Caco-2 (cell line): ENCODE data around the gene UTP15. TPM values are rescaled to one million over a fixed set of nuclear protein-coding genes. Genes with fewer than 3 reads are reported as not detected.

Experiments used
- BruUV-seq: library from RNA; stranded (reverse); fragments of 400-500 nt; replicated peaks from 2 replicates; lab custom pipeline; 2021; lab: Mats Ljungman, UMichigan
- CTCF ChIA-PET: fragments of 300-600 bp; sonication (Branson Sonifier 250); formaldehyde crosslinking; loops from one replicate; lab custom pipeline; 2022; ENCODE audit warnings: antibody characterized with exemption; lab: Charles Lee
- POLR2A ChIA-PET: fragments of 300-600 bp; sonication (Branson Sonifier 250); formaldehyde crosslinking; loops from one replicate; lab custom pipeline; 2022; ENCODE audit warnings: antibody characterized with exemption; lab: Charles Lee
- DNase-seq, 2 experiments: peaks; one replicate each; pipeline versions ENCODE4 v3.0.0 to v3.0.0-alpha.2; 2020 to 2022
- H3K27me3 ChIP-seq: replicated peaks from 2 replicates; pipeline ENCODE4 v1.6.0; 2011; ENCODE audit warnings: low read length; ENCODE audit not compliant: control insufficient read depth, insufficient read depth
- H3K36me3 ChIP-seq: 2 replicates; pipeline ENCODE4 v1.5.1; 2011; ENCODE audit warnings: low read length; ENCODE audit not compliant: control insufficient read depth, insufficient read depth
- H3K4me1 ChIP-seq: fragments of 250-450 bp; sonication (Bioruptor Pico); 2 replicates; pipeline ENCODE4 v1.5.1; 2020; ENCODE audit warnings: mild to moderate bottlenecking
- H3K4me3 ChIP-seq: 2 replicates; pipeline ENCODE4 v1.5.1; 2011; ENCODE audit warnings: low read depth, mild to moderate bottlenecking, control low read depth, low read length
- H3K9me3 ChIP-seq: fragments of 250-450 bp; sonication (Bioruptor Pico); 2 replicates; pipeline ENCODE4 v1.5.1; 2020; ENCODE audit warnings: mild to moderate bottlenecking, moderate library complexity
- H3K27ac Mint-ChIP-seq: one replicate; pipeline ENCODE4 v1.8.0; 2022; ENCODE audit warnings: mixed read lengths; ENCODE audit not compliant: unreplicated experiment
- H3K27me3 Mint-ChIP-seq: one replicate; pipeline ENCODE4 v1.8.0; 2022; ENCODE audit warnings: mixed read lengths; ENCODE audit not compliant: insufficient read depth, unreplicated experiment
- H3K36me3 Mint-ChIP-seq: one replicate; pipeline ENCODE4 v1.8.0; 2022; ENCODE audit warnings: mild to moderate bottlenecking, mixed read lengths; ENCODE audit not compliant: insufficient read depth, unreplicated experiment
- H3K4me1 Mint-ChIP-seq: one replicate; pipeline ENCODE4 v1.8.0; 2022; ENCODE audit warnings: low read depth, mixed read lengths; ENCODE audit not compliant: unreplicated experiment
- H3K4me3 Mint-ChIP-seq: one replicate; pipeline ENCODE4 v1.8.0; 2022; ENCODE audit warnings: mild to moderate bottlenecking, moderate library complexity, mixed read lengths; ENCODE audit not compliant: unreplicated experiment
- H3K9me3 Mint-ChIP-seq: one replicate; pipeline ENCODE4 v1.8.0; 2022; ENCODE audit warnings: mixed read lengths; ENCODE audit not compliant: unreplicated experiment
- intact Hi-C: fragments of 100-400 bp; cut with micrococcal nuclease; formaldehyde crosslinking; loops from one replicate; pipeline ENCODE4 v1.10.0; 2022; ENCODE audit not compliant: unreplicated experiment
- total RNA-seq: library from RNA; stranded (reverse); gene quantifications from 2 replicates; pipeline ENCODE4 v1.2.3, GENCODE V29; 2022
- TF ChIP-seq, protein P1 (sequence below), 2 experiments: fragments of 200-600 bp in 1 of 2; IDR thresholded peaks; 1 replicate in 1 of 2; 2 replicates in 1 of 2; pipeline versions ENCODE4 v1.5.1 to v1.8.0; 2011 to 2022; ENCODE audit warnings: antibody characterized with exemption in 1 of 2, control low read depth in 1 of 2, inconsistent platforms in 1 of 2, low read depth in 1 of 2, low read length in 1 of 2, mild to moderate bottlenecking in 1 of 2, moderate library complexity in 1 of 2; ENCODE audit not compliant: insufficient read depth in 1 of 2, severe bottlenecking in 1 of 2, unreplicated experiment in 1 of 2

Gene UTP15
- total RNA-seq, 1 experiment from 2014 or later = 29.1 TPM

GRCh38 chr5:73587923-73588322 is 22.4 kb downstream of the UTP15 start:
- H3K27me3 ChIP-seq = no peaks in the 10 kb centered on the region
- H3K27ac Mint-ChIP-seq = no peak overlapping the region
- no peaks in the 10 kb centered on the region for H3K4me1 ChIP-seq
- H3K4me1 Mint-ChIP-seq = no peaks in the 10 kb centered on the region
- intact Hi-C loops = no loop called here
- CTCF ChIA-PET = no interaction called here
- H3K4me3 Mint-ChIP-seq = no peak overlapping the region
- H3K27me3 Mint-ChIP-seq = no peaks in the 10 kb centered on the region
- H3K9me3 Mint-ChIP-seq = no peaks in the 10 kb centered on the region
- TF ChIP-seq, protein P1, sequence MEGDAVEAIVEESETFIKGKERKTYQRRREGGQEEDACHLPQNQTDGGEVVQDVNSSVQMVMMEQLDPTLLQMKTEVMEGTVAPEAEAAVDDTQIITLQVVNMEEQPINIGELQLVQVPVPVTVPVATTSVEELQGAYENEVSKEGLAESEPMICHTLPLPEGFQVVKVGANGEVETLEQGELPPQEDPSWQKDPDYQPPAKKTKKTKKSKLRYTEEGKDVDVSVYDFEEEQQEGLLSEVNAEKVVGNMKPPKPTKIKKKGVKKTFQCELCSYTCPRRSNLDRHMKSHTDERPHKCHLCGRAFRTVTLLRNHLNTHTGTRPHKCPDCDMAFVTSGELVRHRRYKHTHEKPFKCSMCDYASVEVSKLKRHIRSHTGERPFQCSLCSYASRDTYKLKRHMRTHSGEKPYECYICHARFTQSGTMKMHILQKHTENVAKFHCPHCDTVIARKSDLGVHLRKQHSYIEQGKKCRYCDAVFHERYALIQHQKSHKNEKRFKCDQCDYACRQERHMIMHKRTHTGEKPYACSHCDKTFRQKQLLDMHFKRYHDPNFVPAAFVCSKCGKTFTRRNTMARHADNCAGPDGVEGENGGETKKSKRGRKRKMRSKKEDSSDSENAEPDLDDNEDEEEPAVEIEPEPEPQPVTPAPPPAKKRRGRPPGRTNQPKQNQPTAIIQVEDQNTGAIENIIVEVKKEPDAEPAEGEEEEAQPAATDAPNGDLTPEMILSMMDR (IDR thresholded peaks at IDR 0.05; ENCODE audit: insufficient read depth in 1 of 2, low read depth in 1 of 2, low read length in 1 of 2, severe bottlenecking in 1 of 2, unreplicated experiment in 1 of 2) = no peak
- no peak overlapping the region for H3K4me3 ChIP-seq
- POLR2A ChIA-PET = no interaction called here
- no TSS peak for BruUV-seq
- H3K36me3 Mint-ChIP-seq = no peaks in the 10 kb centered on the region
- H3K36me3 ChIP-seq = no peaks in the 10 kb centered on the region
- DNase-seq = no peak
- H3K9me3 ChIP-seq = no peaks in the 10 kb centered on the region

DNA sequence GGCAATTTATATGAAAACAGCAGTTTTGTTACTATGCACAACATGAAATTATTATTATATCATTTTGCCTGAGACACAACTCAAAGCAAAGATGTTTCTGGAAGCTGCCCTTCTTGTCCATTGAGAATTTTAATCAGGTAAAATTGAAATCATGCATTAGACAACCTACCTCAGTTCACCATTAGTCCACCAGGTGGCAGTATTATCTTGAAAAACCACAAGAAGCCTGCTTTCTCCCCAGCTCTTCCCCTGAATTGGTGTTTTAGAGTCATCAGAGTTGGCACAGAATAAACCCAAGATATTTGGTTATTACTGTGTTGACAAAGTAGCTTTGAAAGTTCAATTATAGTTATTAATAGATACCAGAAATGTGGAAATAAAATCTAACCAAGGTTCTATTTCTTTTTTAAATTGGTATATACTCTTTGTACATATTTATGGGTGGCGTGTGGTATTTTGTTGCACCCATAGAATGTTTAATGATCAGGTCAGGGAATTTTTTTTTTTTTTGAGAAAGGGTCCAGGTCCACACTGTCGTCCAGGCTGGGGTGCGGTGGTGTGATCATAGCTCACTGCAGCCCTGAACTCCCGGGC is 25.7 kb downstream of the UTP15 start:
- no TSS peak for BruUV-seq
- TF ChIP-seq, protein P1 (IDR thresholded peaks at IDR 0.05; ENCODE audit: insufficient read depth in 1 of 2, low read depth in 1 of 2, low read length in 1 of 2, severe bottlenecking in 1 of 2, unreplicated experiment in 1 of 2) = peak; percentile 65 to 82
- no peak overlapping the region for H3K4me3 Mint-ChIP-seq
- no peaks in the 10 kb centered on the region for H3K4me1 ChIP-seq
- no peaks in the 10 kb centered on the region for H3K36me3 ChIP-seq
- H3K4me1 Mint-ChIP-seq = no peaks in the 10 kb centered on the region
- H3K27ac Mint-ChIP-seq = no peak overlapping the region
- H3K9me3 Mint-ChIP-seq = no peaks in the 10 kb centered on the region
- no peaks in the 10 kb centered on the region for H3K9me3 ChIP-seq
- POLR2A ChIA-PET = no interaction called here
- peak; percentile 45 to 69 for DNase-seq
- H3K27me3 Mint-ChIP-seq = no peaks in the 10 kb centered on the region
- CTCF ChIA-PET = interaction anchor here (0.7 to 3.0 kb wide), 11 partner anchors 32 to 368 kb away, joined by 3 to 27 read pairs (median 5); no protein-coding TSS in a partner anchor
- no peak overlapping the region for H3K4me3 ChIP-seq
- intact Hi-C loops = loop anchor here (1.0 to 2.0 kb wide), 4 partner anchors 42 to 1058 kb away; no protein-coding TSS in a partner anchor
- H3K27me3 ChIP-seq = no peaks in the 10 kb centered on the region
- H3K36me3 Mint-ChIP-seq = no peaks in the 10 kb centered on the region

- no peak overlapping the region for H3K27ac Mint-ChIP-seq
- ChIA-PET POLR2A (no interaction called here), CTCF (interaction anchor here (0.6 to 3.0 kb wide), 8 partner anchors 41 to 367 kb away, joined by 3 to 27 read pairs (median 5); no protein-coding TSS in a partner anchor)
These were observed 26.4 kb downstream of the UTP15 start for GRCh38 chr5:73591698-73592501.

More at GRCh38 chr5:73591698-73592501, 26.4 kb downstream of the UTP15 start:
- no peaks in the 10 kb centered on the region for H3K9me3 ChIP-seq
- no TSS peak for BruUV-seq
- no peaks in the 10 kb centered on the region for H3K36me3 Mint-ChIP-seq
- no peak overlapping the region for H3K4me3 Mint-ChIP-seq
- H3K4me1 ChIP-seq = no peaks in the 10 kb centered on the region
- no peaks in the 10 kb centered on the region for H3K27me3 Mint-ChIP-seq
- DNase-seq = no peak
- H3K9me3 Mint-ChIP-seq = no peaks in the 10 kb centered on the region
- TF ChIP-seq, protein P1 (IDR thresholded peaks at IDR 0.05; ENCODE audit: insufficient read depth in 1 of 2, low read depth in 1 of 2, low read length in 1 of 2, severe bottlenecking in 1 of 2, unreplicated experiment in 1 of 2) = no peak
- H3K4me1 Mint-ChIP-seq = no peaks in the 10 kb centered on the region
- no peaks in the 10 kb centered on the region for H3K27me3 ChIP-seq
- intact Hi-C loops = loop anchor here (1.0 to 2.0 kb wide), 4 partner anchors 41 to 1057 kb away; no protein-coding TSS in a partner anchor
- no peaks in the 10 kb centered on the region for H3K36me3 ChIP-seq
- no peak overlapping the region for H3K4me3 ChIP-seq
